ENCODE results near the gene AGPS.

GRCh38 chr2:177547122-177547521 is 154.5 kb downstream of the AGPS start:
- TF ChIP-seq CTCF (IDR thresholded peaks at IDR 0.05) (no peak), POLR2A (IDR thresholded peaks at IDR 0.05) (no peak)

All from heart left ventricle (tissue), 13 donors.